GM19397 (cell line): ENCODE results near the gene ARHGEF1.
"Not testable (repeated sequence)": the region's sequence is repeated elsewhere in the genome, so short reads cannot be mapped to it uniquely, and the experiment has no call there.

Experiments
- ATAC-seq: cut with Tn5 transposase; IDR thresholded peaks from one replicate; pipeline ENCODE4 v1.9.1; 2021; ENCODE audit warnings: mild to moderate bottlenecking, moderate library complexity; ENCODE audit not compliant: unreplicated experiment

Gene ARHGEF1

DNA sequence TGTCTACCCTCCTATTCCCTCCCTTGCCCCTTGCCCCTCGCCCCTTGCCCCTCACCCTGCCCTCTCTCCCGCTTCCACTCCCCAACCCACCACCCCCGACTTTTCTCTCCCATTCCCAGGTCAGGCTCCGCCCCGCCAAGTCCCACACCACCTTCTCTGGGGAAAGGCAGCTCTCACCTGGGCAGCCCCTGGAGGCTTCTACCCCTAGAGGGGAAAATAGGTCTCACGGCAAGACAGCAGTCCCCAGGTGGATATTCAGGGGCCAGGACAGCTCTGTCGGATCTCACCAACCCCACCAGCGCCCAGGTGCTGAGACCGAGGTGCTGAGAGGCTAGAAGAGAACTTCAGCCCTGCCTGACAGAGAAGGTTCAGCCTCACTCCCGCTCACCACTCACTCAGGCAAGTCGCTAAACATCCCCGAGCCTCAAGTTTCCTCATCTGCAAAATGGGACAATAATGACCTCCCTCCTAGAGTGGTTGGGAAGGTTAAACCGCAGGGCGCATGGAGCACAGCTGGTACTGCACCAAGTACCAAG is 46.6 kb downstream of the ARHGEF1 start:
- ATAC-seq, result no peak

DNA sequence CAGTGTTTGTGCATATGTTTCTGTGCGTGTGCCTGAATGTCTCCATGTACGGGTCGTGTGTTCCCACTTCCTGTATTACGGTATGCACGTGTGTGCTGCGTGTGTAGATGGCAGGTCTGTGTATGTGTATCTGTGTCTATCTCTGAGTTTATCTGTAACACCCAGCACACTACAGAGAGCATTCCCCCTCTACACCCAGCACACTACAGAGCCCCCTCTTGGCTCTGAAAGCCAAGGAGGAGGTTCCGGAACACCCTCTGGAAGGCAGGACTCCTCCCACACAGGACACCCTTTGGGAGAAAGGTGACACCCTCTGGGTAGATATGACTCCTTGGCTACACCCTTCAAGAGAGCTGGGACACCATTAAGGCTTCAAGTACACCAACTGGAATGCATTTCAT is 47.3 kb downstream of the ARHGEF1 start:
- ATAC-seq, result no peak

DNA sequence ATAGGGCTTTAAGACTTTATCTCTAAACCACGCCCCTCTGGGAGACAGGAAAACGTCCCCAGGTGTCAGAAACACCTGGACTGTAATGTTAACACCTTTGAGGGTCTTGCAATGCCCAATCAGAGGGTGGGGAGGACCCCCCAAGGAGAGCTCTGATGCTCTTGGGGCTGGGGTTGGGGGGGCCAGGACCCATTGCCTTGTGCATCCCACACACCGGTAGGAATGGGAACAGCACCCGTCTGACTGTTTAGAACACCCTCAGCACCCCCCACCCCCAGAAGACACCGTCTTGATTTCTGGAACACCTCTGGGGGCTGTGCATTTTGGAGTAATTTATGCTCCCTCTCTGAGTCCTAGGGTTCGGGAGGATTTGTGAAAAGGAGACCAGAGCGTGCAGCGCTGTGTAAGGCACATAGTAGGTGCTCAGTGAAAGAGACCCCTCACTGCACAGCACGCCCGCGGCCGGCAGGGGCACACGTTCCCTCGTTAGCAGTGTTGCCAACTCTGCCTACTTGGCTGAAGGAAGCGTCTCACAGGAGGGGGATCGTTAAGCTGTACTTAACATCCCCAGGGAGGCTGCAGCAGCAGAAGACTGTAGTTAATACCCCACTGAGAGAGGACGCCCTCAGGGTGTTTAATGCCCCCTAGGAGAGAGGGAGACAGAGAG is 48.1 kb downstream of the ARHGEF1 start:
- ATAC-seq, result no peak

DNA sequence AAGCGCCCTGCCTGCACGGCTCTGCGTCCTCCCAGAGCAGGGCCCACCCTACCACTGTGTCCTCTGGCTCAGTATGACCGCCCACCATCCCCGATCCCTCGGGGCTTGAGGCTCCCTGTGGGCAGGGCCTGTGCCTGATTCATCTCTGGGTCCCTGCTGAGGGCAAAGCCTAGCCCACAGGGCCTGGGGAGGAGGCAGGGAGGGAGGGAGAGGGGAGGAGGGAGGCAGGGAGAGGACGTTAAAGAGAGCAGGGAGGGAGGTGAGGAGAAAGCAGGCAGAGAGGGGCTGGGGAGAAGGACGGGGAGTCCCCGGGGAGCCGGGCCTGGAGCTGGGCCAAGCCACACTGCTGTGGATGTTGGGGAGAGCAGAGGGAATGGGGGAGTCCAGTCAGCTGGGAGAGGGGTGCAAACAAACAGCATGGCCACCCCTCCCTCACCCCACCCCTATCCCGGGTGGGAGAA is 49.3 kb downstream of the ARHGEF1 start:
- no peak for ATAC-seq

DNA sequence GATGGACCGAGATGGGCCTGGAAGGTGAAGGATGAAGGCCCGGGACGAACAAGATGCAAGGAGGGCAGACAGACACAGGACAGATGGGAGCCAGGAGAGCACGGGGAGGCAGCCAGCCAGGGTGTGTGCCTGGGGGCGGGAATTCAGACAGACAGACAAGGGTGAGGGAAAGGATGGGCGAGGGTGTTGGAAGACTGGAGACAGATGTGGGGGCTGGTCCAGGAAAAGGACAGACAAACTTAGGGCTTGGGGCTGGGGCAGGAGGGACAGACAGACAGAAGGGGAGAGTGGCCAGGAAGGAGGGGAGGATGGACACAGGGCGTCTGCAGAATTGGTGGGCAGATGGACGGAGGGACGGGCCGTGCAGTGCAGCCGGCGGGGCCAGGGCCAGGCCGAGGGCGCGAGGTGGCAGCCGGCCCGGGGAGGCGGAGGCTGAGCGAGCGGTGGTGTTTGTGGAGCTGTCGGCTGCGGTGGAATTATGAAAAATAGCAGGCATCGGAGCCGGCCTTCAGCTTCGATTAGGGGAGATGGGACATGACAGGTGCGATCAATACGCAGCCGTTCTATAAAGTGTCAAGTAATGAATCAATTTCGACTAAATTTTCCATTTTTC is 49.8 kb downstream of the ARHGEF1 start:
- ATAC-seq, result no peak

DNA sequence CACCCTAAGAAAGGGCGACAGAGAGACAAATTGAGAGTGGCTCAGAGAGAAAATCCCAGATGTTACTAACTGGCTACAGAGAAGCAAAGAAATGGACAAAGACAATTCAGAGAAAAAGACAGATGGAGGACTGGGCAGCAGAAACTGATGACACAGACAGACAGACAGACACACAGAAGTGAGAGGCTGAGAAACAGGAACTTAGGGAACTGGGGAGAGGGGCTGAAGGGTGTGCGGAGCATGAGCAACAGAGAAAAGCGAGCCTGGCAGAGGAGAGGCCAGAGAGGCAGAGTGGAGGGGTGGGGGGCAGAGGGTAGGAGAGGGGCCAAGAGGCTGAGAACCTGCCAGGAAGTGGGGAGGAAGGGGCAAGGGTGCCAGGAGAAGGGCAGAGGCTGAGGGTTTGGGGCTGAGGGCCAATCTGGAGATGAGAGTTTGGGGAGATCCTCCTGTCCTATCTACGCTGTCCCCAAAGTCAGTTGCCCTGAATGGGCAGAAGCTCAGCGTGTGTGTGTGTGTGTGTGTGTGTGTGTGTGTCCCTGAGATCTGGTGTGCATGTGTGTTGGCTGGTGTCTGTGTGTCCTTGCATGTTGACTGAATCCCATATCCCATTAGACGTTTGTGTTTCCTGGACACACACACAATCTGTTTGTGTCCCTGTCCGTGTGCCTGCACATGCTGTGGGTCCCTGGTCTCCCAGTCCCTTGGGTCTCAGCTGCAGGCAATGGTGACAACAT is 50.9 kb downstream of the ARHGEF1 start:
- no peak for ATAC-seq

DNA sequence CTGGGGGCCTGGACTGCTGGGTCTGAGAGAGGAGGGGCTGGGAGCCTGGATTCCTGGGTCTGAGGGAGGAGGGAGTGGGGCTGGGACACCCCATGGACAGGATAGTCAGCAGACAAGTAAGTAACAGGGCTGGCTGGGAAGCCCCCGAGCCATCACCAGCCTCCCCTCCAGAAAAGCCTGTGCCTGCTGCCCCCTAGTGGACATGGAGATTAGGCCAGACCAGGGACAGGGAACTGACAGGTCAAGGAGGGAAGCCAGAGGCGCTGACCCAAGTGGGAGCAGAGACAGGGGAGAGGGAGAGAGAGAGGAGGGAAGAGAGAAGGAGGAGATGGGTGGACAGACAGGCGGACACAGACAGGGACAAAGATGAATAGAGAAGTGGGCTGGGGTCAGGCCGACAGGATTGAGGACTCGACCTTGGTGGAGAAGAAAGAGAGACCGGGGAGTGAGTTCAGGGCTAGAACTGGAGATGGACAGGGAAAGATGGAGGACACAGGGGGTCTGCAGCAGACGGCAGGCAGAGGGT is 51.9 kb downstream of the ARHGEF1 start:
- ATAC-seq, result no peak

DNA sequence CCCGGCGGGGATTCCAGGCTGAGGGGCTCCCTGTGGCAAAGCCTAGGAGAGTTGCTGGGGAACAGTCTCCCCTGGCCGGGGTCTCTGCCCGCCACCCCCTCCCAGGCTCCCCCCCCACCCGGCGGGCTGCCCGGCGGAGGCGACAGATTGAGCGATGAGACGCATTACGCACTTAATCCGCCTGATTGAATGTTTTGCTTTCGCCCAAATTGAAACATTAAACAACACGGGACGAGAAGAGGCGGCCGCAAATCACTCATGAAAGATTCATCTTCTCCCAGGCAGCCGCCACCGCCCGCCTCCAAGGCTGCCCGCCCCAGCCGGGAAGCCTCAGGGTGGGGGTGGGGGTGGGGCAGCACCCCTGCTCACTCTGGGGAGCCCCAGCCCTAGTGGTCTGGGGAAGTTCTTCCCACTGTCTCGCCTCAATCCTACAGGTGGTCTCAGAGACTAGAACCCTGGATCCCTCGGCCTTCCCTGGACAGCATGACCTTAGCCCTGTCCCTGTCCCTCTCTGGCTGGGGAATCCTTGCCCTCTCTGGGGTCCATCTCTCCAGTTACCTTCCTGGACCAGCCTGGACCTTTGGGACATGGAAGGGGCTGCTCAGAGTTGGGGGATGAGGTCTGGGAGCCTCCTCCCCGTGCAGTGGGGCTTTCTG is 52.9 kb downstream of the ARHGEF1 start:
- ATAC-seq, result no peak

DNA sequence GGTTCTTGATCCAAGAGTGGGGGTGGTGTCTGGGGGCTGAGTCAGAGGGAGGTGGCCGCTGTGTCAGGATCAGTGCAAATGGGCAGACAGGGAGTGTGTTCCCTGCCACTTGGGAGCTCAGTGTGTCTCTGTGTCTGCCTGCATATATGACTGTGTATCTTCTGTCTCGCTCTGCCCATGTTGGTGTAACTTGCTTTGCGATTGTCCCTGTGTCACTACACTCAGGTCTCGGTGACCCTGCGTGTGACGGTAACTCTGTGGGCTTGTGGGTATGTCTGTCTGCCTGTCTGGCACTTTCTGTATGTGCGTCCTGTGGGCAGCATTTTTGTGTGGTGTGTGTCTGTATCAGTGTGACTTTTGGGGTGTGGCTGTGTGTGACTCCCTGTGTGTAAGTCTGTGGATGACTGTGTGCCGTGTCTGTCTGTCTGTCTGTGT is 53.4 kb downstream of the ARHGEF1 start:
- ATAC-seq, result no peak

DNA sequence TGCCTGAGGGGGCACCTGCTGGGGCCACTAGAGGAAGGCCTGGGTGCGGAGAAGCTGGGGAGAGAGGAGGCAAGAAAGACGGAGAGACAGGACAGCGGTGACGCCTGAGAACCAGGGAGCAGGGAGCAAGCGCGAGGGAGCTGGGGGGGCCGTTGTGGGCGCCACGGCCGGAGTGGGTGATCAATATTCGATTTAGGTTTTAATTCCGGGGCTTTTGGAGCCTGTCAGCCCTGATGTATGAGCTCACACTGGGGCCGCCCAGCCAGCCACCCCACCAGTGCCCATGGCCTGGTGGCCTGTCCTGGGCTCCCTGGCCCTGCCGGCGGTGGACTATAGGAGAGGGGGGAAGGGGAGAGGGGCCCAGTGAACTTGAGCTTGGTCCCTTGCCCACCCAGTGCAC is 54.0 kb downstream of the ARHGEF1 start:
- no peak for ATAC-seq

DNA sequence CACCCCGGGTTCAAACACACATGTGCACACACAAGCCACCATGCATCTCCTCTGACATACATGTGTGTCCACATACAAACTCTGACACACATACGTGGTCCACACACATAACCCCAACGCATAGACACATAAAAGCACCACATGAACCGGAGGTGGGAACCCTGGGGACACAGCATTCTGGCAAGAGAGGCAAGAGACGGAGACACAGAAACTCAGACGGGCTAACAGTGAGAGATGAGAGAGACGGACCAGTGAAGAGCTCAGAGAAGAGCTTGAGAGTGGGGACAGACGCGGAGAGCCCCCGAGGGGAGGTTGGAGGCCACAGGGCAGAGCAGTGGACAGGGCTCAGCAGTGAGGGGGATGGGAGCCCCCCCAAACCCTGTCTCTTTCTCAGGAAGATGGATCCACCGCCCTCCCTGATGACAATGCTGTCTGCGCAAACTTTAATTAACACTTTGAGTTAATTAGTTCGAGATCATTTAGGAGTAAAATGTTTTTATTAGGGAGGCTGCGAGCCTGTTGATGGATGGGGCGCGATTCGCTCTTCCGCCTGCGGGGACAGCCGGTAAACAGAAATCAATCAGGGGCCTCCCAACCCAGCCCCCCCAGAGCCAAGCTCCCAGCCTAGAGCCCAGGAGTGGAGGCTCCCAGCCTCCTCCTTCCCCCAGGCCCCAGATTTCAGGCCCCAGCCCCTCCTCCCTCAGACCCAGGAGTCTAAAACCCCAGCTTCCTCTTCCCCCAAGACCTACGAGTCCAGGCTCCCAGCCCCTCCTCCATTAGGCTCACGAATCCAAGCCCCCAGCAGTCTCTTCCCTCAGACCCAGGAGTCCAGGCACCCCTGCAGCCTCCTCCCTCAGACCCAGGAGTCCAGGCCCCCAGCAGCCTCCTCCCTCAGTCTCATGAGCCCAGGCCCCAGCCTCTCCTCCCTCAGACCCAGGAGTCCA is 54.8 kb downstream of the ARHGEF1 start:
- ATAC-seq, result no peak

DNA sequence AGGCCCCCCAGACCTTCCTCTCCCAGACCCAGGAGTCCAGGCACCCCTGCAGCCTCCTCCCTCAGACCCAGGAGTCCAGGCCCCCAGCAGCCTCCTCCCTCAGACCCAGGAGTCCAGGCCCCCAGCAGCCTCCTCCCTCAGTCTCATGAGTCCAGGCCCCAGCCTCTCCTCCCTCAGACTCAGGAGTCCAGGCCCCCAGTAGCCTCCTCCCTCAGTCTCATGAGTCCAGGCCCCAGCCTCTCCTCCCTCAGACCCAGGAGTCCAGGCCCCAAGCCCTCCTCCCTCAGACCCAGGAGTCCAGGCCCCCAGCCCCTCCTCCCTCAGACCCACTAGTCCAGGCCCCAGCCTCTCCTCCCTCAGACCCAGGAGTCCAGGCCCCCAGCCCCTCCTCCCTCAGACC is 56.2 kb downstream of the ARHGEF1 start:
- ATAC-seq, result not testable (repeated sequence)

DNA sequence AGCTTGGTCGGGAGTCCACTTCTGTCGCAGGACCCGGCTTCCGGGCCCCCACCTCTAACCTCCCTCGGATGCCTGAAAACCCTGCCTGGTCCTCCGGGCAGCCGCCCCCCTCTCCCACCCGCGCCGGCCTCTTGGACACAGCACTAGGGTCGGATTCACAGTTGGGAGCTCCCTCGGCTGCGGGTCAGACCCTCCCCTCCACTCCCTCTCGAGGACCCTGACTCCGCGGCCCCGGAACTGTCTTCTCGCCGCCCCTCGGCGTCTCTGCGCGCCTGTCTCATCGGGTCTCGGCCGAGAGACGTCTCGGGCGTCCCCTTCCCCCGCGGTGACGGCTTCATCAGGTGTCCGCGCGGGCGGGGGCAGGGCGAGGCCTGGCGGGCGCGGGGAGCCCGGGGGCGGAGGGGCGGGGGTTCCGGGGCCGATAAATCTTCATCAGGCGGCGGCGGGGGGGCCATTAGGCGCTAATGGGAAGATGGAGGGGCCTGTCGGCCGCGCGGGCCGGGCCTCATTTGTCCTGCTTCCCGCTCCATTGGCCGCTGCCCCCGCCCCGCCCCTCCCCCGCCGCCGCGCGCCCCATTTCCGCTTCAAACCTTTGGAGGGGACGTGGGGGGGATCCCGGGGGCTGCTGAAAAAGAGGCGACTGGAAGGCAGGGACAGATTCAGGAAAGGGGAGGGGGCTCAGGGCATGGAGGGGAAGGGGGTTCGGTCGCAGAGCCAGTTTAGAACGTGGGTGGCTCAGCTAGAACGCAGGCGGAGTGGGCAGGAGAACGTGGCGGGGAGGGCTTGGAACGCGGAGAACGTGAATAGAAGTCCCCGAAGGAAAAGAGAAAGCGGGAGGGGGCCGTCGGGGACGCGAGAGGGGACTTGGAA is 57.1 kb downstream of the ARHGEF1 start:
- no peak for ATAC-seq

DNA sequence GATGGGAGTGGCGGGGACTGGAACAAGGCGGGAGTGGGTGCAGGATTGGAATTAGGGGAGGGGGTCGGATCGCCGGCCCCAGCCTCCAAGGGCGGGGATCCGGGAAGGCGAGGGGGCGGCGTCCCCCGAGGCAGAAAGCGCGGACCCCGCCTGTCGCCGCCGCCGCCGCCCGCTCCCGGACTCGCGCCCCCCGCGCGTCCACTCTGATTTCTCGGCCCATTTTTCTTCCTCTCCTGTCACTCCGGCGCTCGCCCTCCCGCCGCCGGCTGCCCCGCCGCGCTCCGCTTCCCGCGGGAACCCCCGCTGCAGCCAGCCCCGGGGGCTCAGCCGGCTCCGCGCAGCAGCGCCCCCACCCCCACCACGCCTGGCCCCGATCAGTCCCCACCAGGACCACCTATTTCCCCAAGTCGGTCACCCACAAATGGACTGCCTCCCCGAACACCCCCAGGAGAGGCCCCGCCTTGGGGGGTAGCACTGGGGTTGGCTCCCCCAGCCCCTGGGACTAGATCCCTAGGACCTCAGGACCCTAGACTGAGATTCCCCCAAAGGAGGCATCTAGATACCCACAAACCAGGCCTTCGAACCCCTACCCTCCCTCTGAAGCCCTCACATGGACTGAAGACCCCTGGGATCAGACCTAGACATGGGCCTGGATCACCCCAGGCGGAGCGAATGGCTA is 57.9 kb downstream of the ARHGEF1 start:
- ATAC-seq, result no peak

DNA sequence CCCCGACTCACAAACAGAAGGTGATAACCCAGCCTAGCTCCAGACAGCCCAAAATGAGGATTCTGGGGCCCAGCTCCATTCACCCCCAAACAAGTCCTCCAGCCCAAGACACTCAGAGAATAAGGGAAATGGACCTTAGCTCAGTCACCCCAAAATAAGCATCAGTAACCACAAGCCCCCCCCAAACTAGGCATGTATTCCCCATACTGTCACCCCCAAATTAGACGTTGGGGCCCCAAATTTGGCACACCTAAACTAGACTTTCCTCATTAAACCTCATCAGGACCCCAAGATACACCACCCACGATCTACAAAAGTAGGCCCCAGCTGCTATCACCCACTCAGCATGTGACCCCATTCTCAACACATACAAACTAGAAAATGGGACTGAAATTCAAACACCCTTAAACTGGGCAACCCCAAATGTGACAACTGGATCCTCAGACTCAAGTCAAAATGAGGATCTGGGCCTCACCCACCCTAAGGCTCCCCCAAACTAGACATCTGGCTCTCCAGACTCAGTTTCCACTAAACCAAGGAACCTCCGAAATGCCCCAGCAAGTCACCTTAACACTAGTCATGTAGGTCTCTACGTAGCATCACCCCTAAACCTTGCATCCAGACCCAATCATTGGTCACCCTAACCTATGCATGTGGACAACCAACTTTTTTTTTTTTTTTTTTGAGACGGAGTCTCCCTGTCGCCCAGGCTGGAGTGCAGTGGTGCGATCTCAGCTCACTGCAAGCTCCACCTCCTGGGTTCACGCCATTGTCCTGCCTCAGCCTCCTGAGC is 58.6 kb downstream of the ARHGEF1 start:
- no peak for ATAC-seq

DNA sequence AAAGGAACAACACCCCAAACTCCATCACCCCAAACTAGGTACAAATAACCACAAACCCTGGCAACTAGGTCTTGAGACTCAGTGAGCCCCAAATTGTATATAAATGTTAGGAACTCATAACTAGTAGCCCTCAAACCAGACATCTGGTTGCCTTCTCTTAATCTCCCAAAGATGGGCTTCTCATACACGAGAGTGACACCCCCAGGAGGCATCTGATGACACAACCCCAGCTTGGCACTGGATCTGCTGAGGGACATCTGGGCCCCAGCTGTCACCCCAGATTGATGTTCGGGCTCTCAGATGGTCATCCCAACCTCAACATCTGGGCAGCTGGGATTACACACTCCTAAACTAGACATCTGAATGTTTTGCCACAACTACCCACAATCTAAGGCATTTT is 61.4 kb downstream of the ARHGEF1 start:
- ATAC-seq, result no peak

DNA sequence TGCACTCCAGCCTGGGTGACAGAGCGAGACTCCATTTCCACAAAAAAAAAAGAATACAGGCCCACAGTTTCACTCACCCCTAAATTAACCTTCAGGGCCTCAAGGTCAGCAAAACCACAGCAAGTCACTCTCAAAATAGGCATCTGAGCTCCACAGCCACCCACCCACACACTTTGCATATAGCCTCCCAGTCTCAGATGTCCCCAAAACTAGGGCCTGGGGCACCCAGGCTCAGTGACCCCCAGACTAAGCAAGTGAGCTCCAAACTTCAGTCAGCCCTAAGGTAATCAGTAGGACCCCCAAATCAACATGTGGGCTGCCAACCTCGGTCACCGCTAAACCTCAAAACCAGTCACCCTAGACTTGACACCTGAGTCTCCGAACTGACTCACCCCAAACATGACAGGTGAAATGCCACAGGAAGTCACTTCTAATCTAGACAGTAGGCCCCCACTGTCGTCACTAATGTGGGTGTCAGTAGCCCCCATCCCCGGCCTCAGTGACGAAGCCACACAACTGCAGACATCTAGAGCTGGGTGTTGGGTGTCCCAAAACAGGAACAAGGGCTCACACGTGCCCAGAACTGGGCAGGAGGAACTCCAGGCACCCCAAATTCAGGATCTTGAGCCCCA is 62.3 kb downstream of the ARHGEF1 start:
- peak; percentile 78 for ATAC-seq
